ENCODE data around the gene KCNK5.

KCNK5 gene

DNA sequence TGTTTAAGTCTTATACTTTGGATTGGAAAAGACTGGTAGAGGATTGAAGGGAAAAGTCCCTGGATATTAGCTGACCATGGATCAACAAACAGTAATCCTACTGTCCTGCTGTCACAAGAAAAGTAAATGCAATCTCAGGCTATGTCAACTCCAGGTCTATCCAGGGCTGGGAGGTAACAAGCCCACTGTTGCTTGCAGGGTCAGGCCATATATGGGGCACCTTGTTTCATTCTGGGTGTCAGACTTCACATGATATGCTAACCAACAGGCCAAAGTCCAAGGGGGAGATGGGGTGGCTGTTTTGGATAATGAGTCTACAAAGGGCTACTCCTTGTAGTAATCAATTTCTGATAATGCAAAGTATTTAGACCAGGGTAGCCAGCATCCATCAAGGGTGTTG is 30.7 kb downstream of the KCNK5 start:
- no peaks in the 10 kb centered on the region for H4K20me1 ChIP-seq (ENCODE audit: insufficient read depth, low read length)
- H3K9ac ChIP-seq (ENCODE audit: low read depth, low read length): no peak overlapping the region
- no peak overlapping the region for H2AFZ ChIP-seq (ENCODE audit: low read depth, low read length)
- H3K4me3 ChIP-seq (ENCODE audit: low read depth in 1 of 2, low read length in 2 of 2): no peak overlapping the region
- H3K4me1 ChIP-seq (ENCODE audit: insufficient read depth, low read length): no peaks in the 10 kb centered on the region
- no peaks in the 10 kb centered on the region for H3K79me2 ChIP-seq (ENCODE audit: insufficient read depth, low read length)
- no peaks in the 10 kb centered on the region for H3K27me3 ChIP-seq (ENCODE audit: insufficient read depth, low read length, poor library complexity)
- no peaks in the 10 kb centered on the region for H3K36me3 ChIP-seq (ENCODE audit: insufficient read depth, low read length)
- no peak overlapping the region for H3K27ac ChIP-seq (ENCODE audit: low read length)
- ATAC-seq (ENCODE audit: insufficient read depth, low read depth) (no peak), DNase-seq (no peak)
- TF ChIP-seq, protein P1, sequence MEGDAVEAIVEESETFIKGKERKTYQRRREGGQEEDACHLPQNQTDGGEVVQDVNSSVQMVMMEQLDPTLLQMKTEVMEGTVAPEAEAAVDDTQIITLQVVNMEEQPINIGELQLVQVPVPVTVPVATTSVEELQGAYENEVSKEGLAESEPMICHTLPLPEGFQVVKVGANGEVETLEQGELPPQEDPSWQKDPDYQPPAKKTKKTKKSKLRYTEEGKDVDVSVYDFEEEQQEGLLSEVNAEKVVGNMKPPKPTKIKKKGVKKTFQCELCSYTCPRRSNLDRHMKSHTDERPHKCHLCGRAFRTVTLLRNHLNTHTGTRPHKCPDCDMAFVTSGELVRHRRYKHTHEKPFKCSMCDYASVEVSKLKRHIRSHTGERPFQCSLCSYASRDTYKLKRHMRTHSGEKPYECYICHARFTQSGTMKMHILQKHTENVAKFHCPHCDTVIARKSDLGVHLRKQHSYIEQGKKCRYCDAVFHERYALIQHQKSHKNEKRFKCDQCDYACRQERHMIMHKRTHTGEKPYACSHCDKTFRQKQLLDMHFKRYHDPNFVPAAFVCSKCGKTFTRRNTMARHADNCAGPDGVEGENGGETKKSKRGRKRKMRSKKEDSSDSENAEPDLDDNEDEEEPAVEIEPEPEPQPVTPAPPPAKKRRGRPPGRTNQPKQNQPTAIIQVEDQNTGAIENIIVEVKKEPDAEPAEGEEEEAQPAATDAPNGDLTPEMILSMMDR (IDR thresholded peaks at IDR 0.05; ENCODE audit: borderline replicate concordance, extremely low read depth, low read length, poor library complexity, severe bottlenecking): no peak
- no peak for TF ChIP-seq EZH2 (IDR thresholded peaks at IDR 0.05; ENCODE audit: borderline replicate concordance, low read depth, low read length, severe bottlenecking)
- no peak overlapping the region for H3K4me2 ChIP-seq (ENCODE audit: insufficient read depth, low read length)
- H3K9me3 ChIP-seq (ENCODE audit: insufficient read depth, low read length, severe bottlenecking): no peaks in the 10 kb centered on the region

GRCh38 chr6:39197922-39198500 is 31.3 kb downstream of the KCNK5 start:
- no peak overlapping the region for H3K4me3 ChIP-seq (ENCODE audit: low read depth in 1 of 2, low read length in 2 of 2)
- no peak overlapping the region for H3K4me2 ChIP-seq (ENCODE audit: insufficient read depth, low read length)
- DNase-seq (no peak), ATAC-seq (ENCODE audit: insufficient read depth, low read depth) (no peak)
- no peak overlapping the region for H2AFZ ChIP-seq (ENCODE audit: low read depth, low read length)
- no peaks in the 10 kb centered on the region for H3K27me3 ChIP-seq (ENCODE audit: insufficient read depth, low read length, poor library complexity)
- H3K4me1 ChIP-seq (ENCODE audit: insufficient read depth, low read length): no peaks in the 10 kb centered on the region
- no peak overlapping the region for H3K9ac ChIP-seq (ENCODE audit: low read depth, low read length)
- H3K79me2 ChIP-seq (ENCODE audit: insufficient read depth, low read length): no peaks in the 10 kb centered on the region
- no peaks in the 10 kb centered on the region for H4K20me1 ChIP-seq (ENCODE audit: insufficient read depth, low read length)
- no peaks in the 10 kb centered on the region for H3K36me3 ChIP-seq (ENCODE audit: insufficient read depth, low read length)
- TF ChIP-seq, protein P1 (IDR thresholded peaks at IDR 0.05; ENCODE audit: borderline replicate concordance, extremely low read depth, low read length, poor library complexity, severe bottlenecking): no peak
- TF ChIP-seq EZH2 (IDR thresholded peaks at IDR 0.05; ENCODE audit: borderline replicate concordance, low read depth, low read length, severe bottlenecking): no peak
- H3K27ac ChIP-seq (ENCODE audit: low read length): no peak overlapping the region
- no peaks in the 10 kb centered on the region for H3K9me3 ChIP-seq (ENCODE audit: insufficient read depth, low read length, severe bottlenecking)

GRCh38 chr6:39197521-39197920 is 31.8 kb downstream of the KCNK5 start:
- no peak overlapping the region for H3K9ac ChIP-seq (ENCODE audit: low read depth, low read length)
- no peaks in the 10 kb centered on the region for H3K9me3 ChIP-seq (ENCODE audit: insufficient read depth, low read length, severe bottlenecking)
- H3K4me3 ChIP-seq (ENCODE audit: low read depth in 1 of 2, low read length in 2 of 2): no peak overlapping the region
- H3K27me3 ChIP-seq (ENCODE audit: insufficient read depth, low read length, poor library complexity): no peaks in the 10 kb centered on the region
- no peaks in the 10 kb centered on the region for H3K79me2 ChIP-seq (ENCODE audit: insufficient read depth, low read length)
- TF ChIP-seq EZH2 (IDR thresholded peaks at IDR 0.05; ENCODE audit: borderline replicate concordance, low read depth, low read length, severe bottlenecking): no peak
- TF ChIP-seq, protein P1 (IDR thresholded peaks at IDR 0.05; ENCODE audit: borderline replicate concordance, extremely low read depth, low read length, poor library complexity, severe bottlenecking): no peak
- no peaks in the 10 kb centered on the region for H4K20me1 ChIP-seq (ENCODE audit: insufficient read depth, low read length)
- no peak overlapping the region for H2AFZ ChIP-seq (ENCODE audit: low read depth, low read length)
- H3K36me3 ChIP-seq (ENCODE audit: insufficient read depth, low read length): no peaks in the 10 kb centered on the region
- DNase-seq: no peak
- no peaks in the 10 kb centered on the region for H3K4me1 ChIP-seq (ENCODE audit: insufficient read depth, low read length)
- ATAC-seq (ENCODE audit: insufficient read depth, low read depth): no peak
- no peak overlapping the region for H3K4me2 ChIP-seq (ENCODE audit: insufficient read depth, low read length)
- H3K27ac ChIP-seq (ENCODE audit: low read length): no peak overlapping the region
